Gastrocnemius medialis (tissue), 4 donors: ENCODE data around the gene PDE4D.

ENCODE experiments used
- POLR2A ChIP-seq, 2 donors: fragments of 450-650 bp; IDR thresholded peaks; one replicate each; pipeline ENCODE4 v1.6.1; 2017; ENCODE audit warnings: antibody characterized with exemption in 2 of 2, mild to moderate bottlenecking in 2 of 2, moderate library complexity in 2 of 2
- TF ChIP-seq, protein P1 (sequence below), 5 experiments: fragments of 450-650 bp in 3 of 5; fragments of 200-600 bp in 2 of 5; sonication (generic) in 2 of 5; IDR thresholded peaks in 4 of 5; conservative IDR thresholded peaks in 1 of 5; 1 replicate in 4 of 5; 2 replicates in 1 of 5; pipeline ENCODE4 v1.5.1; 2016 to 2019; ENCODE audit warnings: antibody characterized with exemption in 5 of 5, mild to moderate bottlenecking in 3 of 5, moderate library complexity in 3 of 5

DNA sequence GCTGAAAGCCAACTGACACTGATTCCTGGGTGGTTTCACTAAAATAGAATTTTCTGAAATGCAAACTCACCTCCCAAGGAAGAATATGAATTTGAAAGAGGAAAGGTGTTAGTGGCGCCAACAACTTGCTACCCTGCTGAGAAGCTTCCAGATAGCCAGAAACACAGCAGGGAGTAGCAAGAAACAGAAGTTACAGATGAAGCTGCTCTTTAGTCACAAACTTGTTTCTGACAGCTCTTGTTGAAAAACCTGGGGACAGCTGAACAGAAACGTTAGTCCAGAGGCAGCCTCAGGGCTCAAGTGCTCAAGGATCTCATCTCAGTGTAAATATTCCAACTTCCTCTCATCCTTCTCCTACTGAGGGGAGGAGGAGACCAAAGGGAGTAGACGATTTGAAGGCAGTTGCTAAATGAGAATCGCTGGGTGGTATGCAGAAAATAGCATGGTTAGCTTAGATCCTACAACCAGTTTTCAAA, 184.1 kb downstream of the PDE4D start:
- TF ChIP-seq, protein P1, sequence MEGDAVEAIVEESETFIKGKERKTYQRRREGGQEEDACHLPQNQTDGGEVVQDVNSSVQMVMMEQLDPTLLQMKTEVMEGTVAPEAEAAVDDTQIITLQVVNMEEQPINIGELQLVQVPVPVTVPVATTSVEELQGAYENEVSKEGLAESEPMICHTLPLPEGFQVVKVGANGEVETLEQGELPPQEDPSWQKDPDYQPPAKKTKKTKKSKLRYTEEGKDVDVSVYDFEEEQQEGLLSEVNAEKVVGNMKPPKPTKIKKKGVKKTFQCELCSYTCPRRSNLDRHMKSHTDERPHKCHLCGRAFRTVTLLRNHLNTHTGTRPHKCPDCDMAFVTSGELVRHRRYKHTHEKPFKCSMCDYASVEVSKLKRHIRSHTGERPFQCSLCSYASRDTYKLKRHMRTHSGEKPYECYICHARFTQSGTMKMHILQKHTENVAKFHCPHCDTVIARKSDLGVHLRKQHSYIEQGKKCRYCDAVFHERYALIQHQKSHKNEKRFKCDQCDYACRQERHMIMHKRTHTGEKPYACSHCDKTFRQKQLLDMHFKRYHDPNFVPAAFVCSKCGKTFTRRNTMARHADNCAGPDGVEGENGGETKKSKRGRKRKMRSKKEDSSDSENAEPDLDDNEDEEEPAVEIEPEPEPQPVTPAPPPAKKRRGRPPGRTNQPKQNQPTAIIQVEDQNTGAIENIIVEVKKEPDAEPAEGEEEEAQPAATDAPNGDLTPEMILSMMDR (IDR thresholded peaks at IDR 0.05 in 4 of 5, conservative IDR thresholded peaks at IDR 0.05 in 1 of 5) = no peak
- no peak for TF ChIP-seq POLR2A (IDR thresholded peaks at IDR 0.05)
